Muscle of arm (tissue), 12 donors: Measurements from ENCODE around the gene CACNA2D2. TPM values are rescaled to one million over a fixed set of nuclear protein-coding genes. Genes with fewer than 3 reads are reported as not detected.
A peak's percentile ranks its signal among the peaks of the same experiment; 100 is the strongest.

ENCODE experiments used
- DNase-seq: peaks from one replicate; pipeline ENCODE4 v3.0.0-alpha.2; 2013
- polyA plus RNA-seq, 12 donors: library from polyadenylated mRNA; unstranded; fragments of 120-200 nt; gene quantifications; one replicate each; pipeline ENCODE4 v1.2.1, GENCODE V29; 2013; ENCODE audit not compliant: insufficient read length in 12 of 12

CACNA2D2 gene
- polyA plus RNA-seq, 12 donors: 5.0 to 12.5 (median 7.7) TPM; not detected in 1

GRCh38 chr3:50347187-50347813 lies 156.1 kb downstream of the CACNA2D2 start:
- peak; percentile 68 for DNase-seq

- no peak for DNase-seq
Observed at GRCh38 chr3:50345586-50346234, 157.7 kb downstream of the CACNA2D2 start, which contains the start of gene ZMYND10. TSS of gene ZMYND10 (minus strand) at chr3:50345732. CDS start at chr3:50345579, 153 bp downstream.

DNA sequence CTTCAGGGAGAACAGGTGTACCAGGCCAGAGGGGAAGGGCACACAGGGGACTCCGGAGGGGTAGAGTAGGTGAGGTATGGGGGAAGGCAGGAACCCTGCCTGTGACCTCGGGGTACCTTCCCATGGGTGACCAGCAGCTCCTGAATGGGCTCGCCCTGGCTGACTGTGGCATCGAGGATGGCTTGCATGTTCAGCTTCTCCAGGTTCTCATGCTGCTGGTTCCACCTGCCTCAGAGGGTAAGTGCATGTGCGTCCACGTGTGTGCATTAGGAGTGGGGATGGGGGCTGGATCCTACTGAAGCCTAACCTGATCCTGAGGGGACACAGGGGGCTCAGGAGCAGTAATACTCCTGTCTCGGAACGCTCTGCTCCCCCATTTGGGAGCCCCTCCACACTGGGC lies 158.4 kb downstream of the CACNA2D2 start:
- no peak for DNase-seq

- DNase-seq: no peak
Observed at GRCh38 chr3:50342813-50343633, 160.4 kb downstream of the CACNA2D2 start.

DNA sequence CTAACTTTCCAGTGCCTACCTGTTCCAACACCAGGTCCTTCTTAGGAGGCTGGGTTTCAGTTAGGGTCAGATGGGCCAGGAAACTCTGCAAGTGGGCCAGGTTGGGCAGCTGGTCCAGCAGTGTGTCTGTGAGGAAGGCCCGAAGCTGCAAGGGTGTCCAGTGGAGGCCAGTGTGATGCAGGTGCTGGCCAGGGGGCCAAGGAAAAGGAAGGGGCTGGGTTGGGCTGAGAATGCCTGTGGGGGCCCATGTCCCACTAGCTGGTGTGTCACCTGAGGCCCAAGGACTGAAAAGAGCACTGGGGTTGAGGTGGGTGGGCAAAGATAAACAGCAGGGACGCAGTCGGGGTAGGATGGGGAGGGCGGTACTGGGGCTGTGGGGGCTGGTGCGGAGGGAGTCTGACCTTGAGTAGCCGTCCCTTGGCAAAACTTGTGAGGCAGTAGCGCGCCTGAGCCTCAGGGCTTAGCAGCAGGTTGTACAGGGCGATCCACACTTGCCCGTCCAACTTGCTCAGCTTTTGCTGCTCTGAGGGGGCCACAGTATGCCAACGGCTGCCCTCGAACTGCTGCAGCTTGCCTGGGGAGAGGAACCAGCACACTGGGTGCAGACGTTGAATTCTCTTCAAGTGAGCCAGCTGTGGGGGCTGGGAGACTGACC lies 161.3 kb downstream of the CACNA2D2 start:
- no peak for DNase-seq

GRCh38 chr3:50341537-50341936 lies 161.9 kb downstream of the CACNA2D2 start:
- DNase-seq: no peak

GRCh38 chr3:50340448-50341329 lies 162.7 kb downstream of the CACNA2D2 start, which contains the start of gene RASSF1:
TSS of gene RASSF1 (minus strand) at chr3:50340836. CDS start at chr3:50340805, 31 bp downstream.
- peak; percentile 89 for DNase-seq

- no peak for DNase-seq
Observed at GRCh38 chr3:50340147-50340447, 163.3 kb downstream of the CACNA2D2 start.

- DNase-seq: no peak
Observed at GRCh38 chr3:50339485-50340146, 163.8 kb downstream of the CACNA2D2 start.

DNA sequence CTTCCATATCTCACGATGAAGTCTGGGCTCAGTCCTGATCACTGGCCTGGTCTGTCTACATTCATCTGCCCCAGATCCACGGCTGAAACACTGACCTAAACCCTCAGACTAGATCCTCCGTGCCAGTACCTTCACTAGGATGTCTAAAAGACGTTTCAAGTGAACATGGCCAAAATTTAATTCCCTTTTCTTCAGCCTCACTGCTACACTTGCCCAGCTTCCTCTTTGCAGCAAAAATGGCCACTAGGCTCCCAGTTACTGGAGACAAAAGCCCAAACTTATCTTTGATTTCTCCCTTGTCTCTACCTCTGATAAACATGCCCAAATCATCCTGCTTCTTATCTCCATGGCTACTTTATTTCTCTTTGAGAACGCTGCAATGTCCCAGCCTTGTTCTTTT lies 164.5 kb downstream of the CACNA2D2 start:
- no peak for DNase-seq

DNA sequence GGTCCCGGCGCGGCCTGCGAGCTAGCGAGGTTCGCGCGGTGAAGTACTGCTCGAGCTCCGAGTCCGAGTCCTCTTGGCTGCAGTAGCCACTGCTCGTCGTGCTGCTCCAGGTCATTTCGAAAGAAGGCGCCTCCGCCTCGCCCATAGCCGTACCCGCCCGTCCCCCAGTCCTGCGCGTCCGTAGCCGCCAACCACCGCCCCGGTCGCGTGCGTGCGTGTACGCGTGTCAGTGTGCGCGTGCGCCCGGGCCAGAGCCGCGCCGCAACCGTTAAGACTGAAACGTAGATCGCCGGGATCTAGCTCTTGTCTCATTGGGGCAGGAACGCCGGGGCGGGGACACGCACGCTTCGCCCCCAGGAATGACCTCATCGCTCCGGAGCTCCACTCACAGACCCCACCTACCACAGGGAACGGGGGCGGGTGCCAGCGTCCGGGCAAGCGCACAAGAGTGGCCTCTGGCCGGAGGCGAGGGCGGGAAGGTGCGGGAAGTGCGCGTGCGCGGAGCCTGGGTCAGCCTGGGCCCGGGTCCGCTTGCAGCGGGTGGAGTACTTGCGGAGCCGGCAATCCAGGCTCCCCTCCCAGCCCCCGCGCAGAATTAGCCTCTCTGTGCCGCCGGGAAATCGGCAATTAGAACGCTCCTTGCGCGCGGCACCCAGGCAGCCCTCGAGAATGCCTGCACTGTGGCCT lies 166.1 kb downstream of the CACNA2D2 start:
- DNase-seq: peak; percentile 98

- DNase-seq: no peak
Observed at GRCh38 chr3:50336452-50337174, 166.8 kb downstream of the CACNA2D2 start.

- DNase-seq: no peak
Observed at GRCh38 chr3:50334339-50335075, 168.9 kb downstream of the CACNA2D2 start.

GRCh38 chr3:50333744-50334328 lies 169.6 kb downstream of the CACNA2D2 start:
- no peak for DNase-seq

DNA sequence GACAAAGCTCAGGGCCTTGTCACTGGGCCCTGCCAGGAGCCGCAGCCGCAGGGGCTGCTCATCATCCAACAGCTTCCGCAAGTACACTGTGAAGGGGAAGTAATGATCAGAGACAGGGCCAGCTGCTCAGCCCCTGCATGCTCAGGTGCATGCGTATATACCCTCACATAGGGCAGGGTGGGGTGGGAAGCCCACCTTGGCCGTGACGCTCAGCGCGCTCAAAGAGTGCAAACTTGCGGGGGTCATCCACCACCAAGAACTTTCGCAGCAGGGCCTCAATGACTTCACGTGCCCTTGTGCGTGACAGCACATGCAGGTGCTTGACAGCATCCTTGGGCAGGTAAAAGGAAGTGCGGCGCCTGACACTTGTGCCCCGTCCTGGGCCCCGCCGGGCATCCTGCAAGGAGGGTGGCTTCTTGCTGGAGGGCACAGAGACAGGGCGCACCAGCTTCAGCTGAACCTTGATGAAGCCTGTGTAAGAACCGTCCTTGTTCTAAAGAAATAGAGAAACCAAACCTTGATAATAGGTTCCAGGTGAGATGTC lies 172.0 kb downstream of the CACNA2D2 start:
- no peak for DNase-seq

DNA sequence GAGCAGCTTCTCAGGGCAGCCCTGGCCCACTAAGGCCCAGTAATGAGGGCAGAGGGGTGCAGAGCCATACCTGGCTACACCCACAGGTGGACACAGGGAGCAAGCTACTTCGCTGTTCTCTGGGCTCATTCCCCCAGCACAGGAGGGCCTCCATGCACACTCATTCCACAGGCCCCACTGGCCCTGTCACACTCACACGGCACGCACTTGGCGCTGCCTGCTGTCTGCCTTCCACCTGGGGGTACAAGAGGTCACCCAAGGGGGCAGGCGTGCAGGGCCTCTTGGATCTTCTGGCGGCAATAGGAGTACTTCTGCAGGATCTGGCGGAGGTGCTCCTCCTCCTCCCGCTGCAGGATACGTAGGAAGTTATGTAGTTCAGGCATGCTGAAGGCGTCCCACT lies 173.1 kb downstream of the CACNA2D2 start:
- no peak for DNase-seq

- DNase-seq: peak; percentile 97
Observed at GRCh38 chr3:50327943-50328691, 175.3 kb downstream of the CACNA2D2 start, which contains the start of gene TUSC2. TSS of gene TUSC2 (minus strand) at chr3:50328223. CDS start at chr3:50328099, 124 bp downstream.
